ENCODE results near the gene KRT7. TPM values are rescaled to one million over a fixed set of nuclear protein-coding genes. Genes with fewer than 3 reads are reported as not detected.

KRT7 gene
- total and polyA plus RNA-seq, 9 of the 15 experiments (the other 6 are each of a cell fraction or from before 2014, with no cell fraction given) = 1.4 TPM; not detected in 8

DNA sequence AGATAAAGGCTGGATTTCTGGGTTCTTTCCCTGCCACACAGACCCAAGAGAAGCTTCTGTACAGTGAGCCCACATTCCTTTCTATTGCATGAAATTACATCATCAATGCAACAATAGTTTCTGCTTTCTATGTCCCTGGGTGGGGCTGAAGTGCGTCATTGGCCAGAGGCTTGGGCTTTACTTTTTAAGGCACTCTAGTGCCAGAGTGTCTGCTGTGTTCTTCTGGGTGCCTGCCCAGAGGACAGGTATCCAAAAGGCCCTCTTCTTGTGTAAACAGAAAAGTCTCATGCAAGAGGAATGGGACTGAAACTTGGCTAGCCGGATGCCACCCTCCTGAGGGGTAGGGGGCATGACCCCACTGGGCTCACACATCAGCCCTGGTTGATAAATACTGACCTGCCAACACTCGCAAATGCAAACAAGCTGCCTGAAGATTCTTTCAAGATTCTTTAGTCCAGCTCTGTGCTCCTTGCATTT, 47.3 kb downstream of the KRT7 start (continued):
- TF ChIP-seq, protein P1, sequence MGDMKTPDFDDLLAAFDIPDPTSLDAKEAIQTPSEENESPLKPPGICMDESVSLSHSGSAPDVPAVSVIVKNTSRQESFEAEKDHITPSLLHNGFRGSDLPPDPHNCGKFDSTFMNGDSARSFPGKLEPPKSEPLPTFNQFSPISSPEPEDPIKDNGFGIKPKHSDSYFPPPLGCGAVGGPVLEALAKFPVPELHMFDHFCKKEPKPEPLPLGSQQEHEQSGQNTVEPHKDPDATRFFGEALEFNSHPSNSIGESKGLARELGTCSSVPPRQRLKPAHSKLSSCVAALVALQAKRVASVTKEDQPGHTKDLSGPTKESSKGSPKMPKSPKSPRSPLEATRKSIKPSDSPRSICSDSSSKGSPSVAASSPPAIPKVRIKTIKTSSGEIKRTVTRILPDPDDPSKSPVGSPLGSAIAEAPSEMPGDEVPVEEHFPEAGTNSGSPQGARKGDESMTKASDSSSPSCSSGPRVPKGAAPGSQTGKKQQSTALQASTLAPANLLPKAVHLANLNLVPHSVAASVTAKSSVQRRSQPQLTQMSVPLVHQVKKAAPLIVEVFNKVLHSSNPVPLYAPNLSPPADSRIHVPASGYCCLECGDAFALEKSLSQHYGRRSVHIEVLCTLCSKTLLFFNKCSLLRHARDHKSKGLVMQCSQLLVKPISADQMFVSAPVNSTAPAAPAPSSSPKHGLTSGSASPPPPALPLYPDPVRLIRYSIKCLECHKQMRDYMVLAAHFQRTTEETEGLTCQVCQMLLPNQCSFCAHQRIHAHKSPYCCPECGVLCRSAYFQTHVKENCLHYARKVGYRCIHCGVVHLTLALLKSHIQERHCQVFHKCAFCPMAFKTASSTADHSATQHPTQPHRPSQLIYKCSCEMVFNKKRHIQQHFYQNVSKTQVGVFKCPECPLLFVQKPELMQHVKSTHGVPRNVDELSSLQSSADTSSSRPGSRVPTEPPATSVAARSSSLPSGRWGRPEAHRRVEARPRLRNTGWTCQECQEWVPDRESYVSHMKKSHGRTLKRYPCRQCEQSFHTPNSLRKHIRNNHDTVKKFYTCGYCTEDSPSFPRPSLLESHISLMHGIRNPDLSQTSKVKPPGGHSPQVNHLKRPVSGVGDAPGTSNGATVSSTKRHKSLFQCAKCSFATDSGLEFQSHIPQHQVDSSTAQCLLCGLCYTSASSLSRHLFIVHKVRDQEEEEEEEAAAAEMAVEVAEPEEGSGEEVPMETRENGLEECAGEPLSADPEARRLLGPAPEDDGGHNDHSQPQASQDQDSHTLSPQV (IDR thresholded peaks at IDR 0.05) = no peak
- TF ChIP-seq NFE2 (IDR thresholded peaks at IDR 0.05; ENCODE audit: low read depth) = no peak
- TF ChIP-seq KDM5B (IDR thresholded peaks at IDR 0.05; ENCODE audit: insufficient replicate concordance, low read depth, low read length) = peak; percentile 29
- TF ChIP-seq ZNF124 (CRISPR knock-in tag; IDR thresholded peaks at IDR 0.05) = no peak
- TF ChIP-seq, protein P2, sequence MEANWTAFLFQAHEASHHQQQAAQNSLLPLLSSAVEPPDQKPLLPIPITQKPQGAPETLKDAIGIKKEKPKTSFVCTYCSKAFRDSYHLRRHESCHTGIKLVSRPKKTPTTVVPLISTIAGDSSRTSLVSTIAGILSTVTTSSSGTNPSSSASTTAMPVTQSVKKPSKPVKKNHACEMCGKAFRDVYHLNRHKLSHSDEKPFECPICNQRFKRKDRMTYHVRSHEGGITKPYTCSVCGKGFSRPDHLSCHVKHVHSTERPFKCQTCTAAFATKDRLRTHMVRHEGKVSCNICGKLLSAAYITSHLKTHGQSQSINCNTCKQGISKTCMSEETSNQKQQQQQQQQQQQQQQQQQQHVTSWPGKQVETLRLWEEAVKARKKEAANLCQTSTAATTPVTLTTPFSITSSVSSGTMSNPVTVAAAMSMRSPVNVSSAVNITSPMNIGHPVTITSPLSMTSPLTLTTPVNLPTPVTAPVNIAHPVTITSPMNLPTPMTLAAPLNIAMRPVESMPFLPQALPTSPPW (CRISPR knock-in tag; IDR thresholded peaks at IDR 0.05) = peak; percentile 41
- TF ChIP-seq MAFK (IDR thresholded peaks at IDR 0.05; ENCODE audit: low read length) = no peak
- TF ChIP-seq RBM25 (IDR thresholded peaks at IDR 0.05; ENCODE audit: low read depth, low read length, severe bottlenecking) = no peak
- TF ChIP-seq RNF2 (IDR thresholded peaks at IDR 0.05) = no peak
- TF ChIP-seq, protein P3, sequence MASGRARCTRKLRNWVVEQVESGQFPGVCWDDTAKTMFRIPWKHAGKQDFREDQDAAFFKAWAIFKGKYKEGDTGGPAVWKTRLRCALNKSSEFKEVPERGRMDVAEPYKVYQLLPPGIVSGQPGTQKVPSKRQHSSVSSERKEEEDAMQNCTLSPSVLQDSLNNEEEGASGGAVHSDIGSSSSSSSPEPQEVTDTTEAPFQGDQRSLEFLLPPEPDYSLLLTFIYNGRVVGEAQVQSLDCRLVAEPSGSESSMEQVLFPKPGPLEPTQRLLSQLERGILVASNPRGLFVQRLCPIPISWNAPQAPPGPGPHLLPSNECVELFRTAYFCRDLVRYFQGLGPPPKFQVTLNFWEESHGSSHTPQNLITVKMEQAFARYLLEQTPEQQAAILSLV (tag; IDR thresholded peaks at IDR 0.05) = 0 out of 2 replicates have a peak, but pooled peaks have one; percentile 11
- no peak for TF ChIP-seq KDM4B (IDR thresholded peaks at IDR 0.05; ENCODE audit: borderline replicate concordance in 2 of 2, low read depth in 1 of 2)
- 0 out of 2 replicates have a peak, but pooled peaks have one; percentile 24 for TF ChIP-seq CREM (IDR thresholded peaks at IDR 0.05; ENCODE audit: low read depth)
- TF ChIP-seq OTX1 (CRISPR knock-in tag; IDR thresholded peaks at IDR 0.05) = no peak
- no peak for TF ChIP-seq GABPB1 (CRISPR knock-in tag; IDR thresholded peaks at IDR 0.05)

All from K562 (cell line).